Fibroblast of lung (primary cell): ENCODE data around the gene TMEM272. TPM values are rescaled to one million over a fixed set of nuclear protein-coding genes. Genes with fewer than 3 reads are reported as not detected.

Source experiments
- DNase-seq, 2 donors: peaks; one replicate each; pipeline versions ENCODE4 v3.0.0 to v3.0.0-alpha.2; 2010; ENCODE audit warnings: low read depth in 2 of 2
- H2AFZ ChIP-seq: 2 replicates; pipeline ENCODE4 v1.5.1; 2012; ENCODE audit warnings: low read length, control low read depth, inconsistent platforms
- H3K27ac ChIP-seq: 2 replicates; pipeline ENCODE4 v1.5.1; 2011; ENCODE audit warnings: low read length, control low read depth; ENCODE audit not compliant: insufficient read depth
- H3K27me3 ChIP-seq: 2 replicates; pipeline ENCODE4 v1.5.1; 2011; ENCODE audit warnings: mild to moderate bottlenecking, low read length; ENCODE audit not compliant: control insufficient read depth, insufficient read depth
- H3K36me3 ChIP-seq: 2 replicates; pipeline ENCODE4 v1.5.1; 2011; ENCODE audit warnings: low read length; ENCODE audit not compliant: control insufficient read depth, insufficient read depth
- H3K4me1 ChIP-seq: 2 replicates; pipeline ENCODE4 v1.5.1; 2011; ENCODE audit warnings: low read length; ENCODE audit not compliant: control insufficient read depth, insufficient read depth; ENCODE audit errors: extremely low read depth
- H3K4me2 ChIP-seq: 2 replicates; pipeline ENCODE4 v1.5.1; 2011; ENCODE audit warnings: low read length, control low read depth; ENCODE audit not compliant: insufficient read depth; ENCODE audit errors: extremely low read depth
- H3K4me3 ChIP-seq, 4 experiments: fragments of 200-600 bp in 1 of 4; sonication (generic) in 1 of 4; replicated peaks in 1 of 4; 2 replicates each; pipeline ENCODE4 v1.5.1; 2011 to 2016; ENCODE audit warnings: low read length in 4 of 4, low read depth in 3 of 4, mild to moderate bottlenecking in 3 of 4, control low read depth in 2 of 4, inconsistent platforms in 1 of 4, mixed read lengths in 1 of 4; ENCODE audit not compliant: insufficient read depth in 1 of 4; ENCODE audit errors: control extremely low read depth in 1 of 4
- H3K79me2 ChIP-seq: 2 replicates; pipeline ENCODE4 v1.5.1; 2012; ENCODE audit warnings: mild to moderate bottlenecking, low read length, inconsistent platforms; ENCODE audit not compliant: control insufficient read depth, insufficient read depth
- H3K9ac ChIP-seq: 2 replicates; pipeline ENCODE4 v1.5.1; 2011; ENCODE audit warnings: mild to moderate bottlenecking, low read length, control low read depth; ENCODE audit not compliant: insufficient read depth
- H3K9me3 ChIP-seq: 2 replicates; pipeline ENCODE4 v1.5.1; 2012; ENCODE audit warnings: low read depth, low read length; ENCODE audit not compliant: control insufficient read depth, insufficient read depth
- H4K20me1 ChIP-seq: 2 replicates; pipeline ENCODE4 v1.5.1; 2011; ENCODE audit warnings: low read length; ENCODE audit not compliant: control insufficient read depth, insufficient read depth; ENCODE audit errors: extremely low read depth
- CTCF ChIP-seq, 2 donors: IDR thresholded peaks in 1 of 2; conservative IDR thresholded peaks in 1 of 2; 1 replicate in 1 of 2; 2 replicates in 1 of 2; pipeline ENCODE4 v1.5.1; 2011 to 2012; ENCODE audit warnings: low read length in 2 of 2, control low read depth in 1 of 2, inconsistent platforms in 1 of 2, low read depth in 1 of 2, mild to moderate bottlenecking in 1 of 2
- EZH2 ChIP-seq: IDR thresholded peaks from 2 replicates; pipeline ENCODE4 v1.5.1; 2012; ENCODE audit warnings: low read length, control low read depth, mild to moderate bottlenecking; ENCODE audit errors: missing control alignments
- polyA plus RNA-seq, 2 donors: library from polyadenylated mRNA; depleted of rRNA in 1 of 2; stranded (reverse) in 1 of 2; unstranded in 1 of 2; fragments of >200 nt; gene quantifications; 2 replicates each; pipeline ENCODE4 v1.2.1, GENCODE V29; 2011 to 2012; ENCODE audit warnings: missing spikeins in 1 of 2
- total RNA-seq: library from RNA; depleted of rRNA; stranded (reverse); fragments of >200 nt; gene quantifications from 2 replicates; pipeline ENCODE4 v1.2.1, GENCODE V29; 2014

Gene TMEM272
- total and polyA plus RNA-seq, 2 donors (not counting 1 experiment from before 2014, with no cell fraction given): not detected

- H3K27ac ChIP-seq: no peak overlapping the region
- H3K36me3 ChIP-seq: no peaks in the 10 kb centered on the region
- no peak overlapping the region for H3K9ac ChIP-seq
- TF ChIP-seq EZH2 (no peak), CTCF (conservative IDR thresholded peaks at IDR 0.05 in 1 of 2, IDR thresholded peaks at IDR 0.05 in 1 of 2; ENCODE audit: low read depth in 1 of 2, low read length in 2 of 2) (no peak)
- no peak overlapping the region for H3K4me3 ChIP-seq
- DNase-seq: no peak
- H3K4me1 ChIP-seq: no peaks in the 10 kb centered on the region
- H2AFZ ChIP-seq: no peak overlapping the region
- no peaks in the 10 kb centered on the region for H3K27me3 ChIP-seq
- no peaks in the 10 kb centered on the region for H3K79me2 ChIP-seq
- H4K20me1 ChIP-seq: no peaks in the 10 kb centered on the region
- no peak overlapping the region for H3K4me2 ChIP-seq
- no peaks in the 10 kb centered on the region for H3K9me3 ChIP-seq
These were observed 73.4 kb downstream of the TMEM272 start for GRCh38 chr13:51771418-51772104.

- no peaks in the 10 kb centered on the region for H4K20me1 ChIP-seq
- no peak overlapping the region for H3K9ac ChIP-seq
- no peak overlapping the region for H3K4me2 ChIP-seq
- no peaks in the 10 kb centered on the region for H3K27me3 ChIP-seq
- H2AFZ ChIP-seq: no peak overlapping the region
- H3K4me3 ChIP-seq: no peak overlapping the region
- TF ChIP-seq EZH2 (no peak), CTCF (conservative IDR thresholded peaks at IDR 0.05 in 1 of 2, IDR thresholded peaks at IDR 0.05 in 1 of 2; ENCODE audit: low read depth in 1 of 2, low read length in 2 of 2) (no peak)
- H3K36me3 ChIP-seq: no peaks in the 10 kb centered on the region
- no peak overlapping the region for H3K27ac ChIP-seq
- DNase-seq: no peak
- H3K9me3 ChIP-seq: no peaks in the 10 kb centered on the region
- H3K79me2 ChIP-seq: no peaks in the 10 kb centered on the region
- H3K4me1 ChIP-seq: no peaks in the 10 kb centered on the region
These were observed 74.1 kb downstream of the TMEM272 start for GRCh38 chr13:51770681-51771417.

GRCh38 chr13:51770160-51770559 is 74.8 kb downstream of the TMEM272 start:
- Histone ChIP-seq H3K27ac (no peak overlapping the region), H3K4me3 (no peak overlapping the region)
- TF ChIP-seq CTCF (conservative IDR thresholded peaks at IDR 0.05 in 1 of 2, IDR thresholded peaks at IDR 0.05 in 1 of 2; ENCODE audit: low read depth in 1 of 2, low read length in 2 of 2): no peak
- no peak for TF ChIP-seq EZH2

More at GRCh38 chr13:51770160-51770559, 74.8 kb downstream of the TMEM272 start:
- H3K4me2 ChIP-seq: no peak overlapping the region
- no peaks in the 10 kb centered on the region for H4K20me1 ChIP-seq
- H2AFZ ChIP-seq: no peak overlapping the region
- no peaks in the 10 kb centered on the region for H3K36me3 ChIP-seq
- no peaks in the 10 kb centered on the region for H3K27me3 ChIP-seq
- no peak for DNase-seq
- H3K4me1 ChIP-seq: peaks cover 5% of the 10 kb centered on the region
- no peaks in the 10 kb centered on the region for H3K9me3 ChIP-seq
- H3K9ac ChIP-seq: no peak overlapping the region
- H3K79me2 ChIP-seq: no peaks in the 10 kb centered on the region
